GM12873 (cell line): ENCODE data around the gene SYNJ2.

ENCODE experiments used
- TF ChIP-seq, protein P1 (sequence below): IDR thresholded peaks from 2 replicates; pipeline ENCODE4 v1.5.1; 2012; ENCODE audit warnings: low read depth, mild to moderate bottlenecking, moderate library complexity, low read length, control low read depth; ENCODE audit not compliant: insufficient read depth; ENCODE audit errors: missing control alignments

Gene SYNJ2

GRCh38 chr6:157952861-157953351, 28.8 kb upstream of the SYNJ2 start:
- TF ChIP-seq, protein P1, sequence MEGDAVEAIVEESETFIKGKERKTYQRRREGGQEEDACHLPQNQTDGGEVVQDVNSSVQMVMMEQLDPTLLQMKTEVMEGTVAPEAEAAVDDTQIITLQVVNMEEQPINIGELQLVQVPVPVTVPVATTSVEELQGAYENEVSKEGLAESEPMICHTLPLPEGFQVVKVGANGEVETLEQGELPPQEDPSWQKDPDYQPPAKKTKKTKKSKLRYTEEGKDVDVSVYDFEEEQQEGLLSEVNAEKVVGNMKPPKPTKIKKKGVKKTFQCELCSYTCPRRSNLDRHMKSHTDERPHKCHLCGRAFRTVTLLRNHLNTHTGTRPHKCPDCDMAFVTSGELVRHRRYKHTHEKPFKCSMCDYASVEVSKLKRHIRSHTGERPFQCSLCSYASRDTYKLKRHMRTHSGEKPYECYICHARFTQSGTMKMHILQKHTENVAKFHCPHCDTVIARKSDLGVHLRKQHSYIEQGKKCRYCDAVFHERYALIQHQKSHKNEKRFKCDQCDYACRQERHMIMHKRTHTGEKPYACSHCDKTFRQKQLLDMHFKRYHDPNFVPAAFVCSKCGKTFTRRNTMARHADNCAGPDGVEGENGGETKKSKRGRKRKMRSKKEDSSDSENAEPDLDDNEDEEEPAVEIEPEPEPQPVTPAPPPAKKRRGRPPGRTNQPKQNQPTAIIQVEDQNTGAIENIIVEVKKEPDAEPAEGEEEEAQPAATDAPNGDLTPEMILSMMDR: no peak

DNA sequence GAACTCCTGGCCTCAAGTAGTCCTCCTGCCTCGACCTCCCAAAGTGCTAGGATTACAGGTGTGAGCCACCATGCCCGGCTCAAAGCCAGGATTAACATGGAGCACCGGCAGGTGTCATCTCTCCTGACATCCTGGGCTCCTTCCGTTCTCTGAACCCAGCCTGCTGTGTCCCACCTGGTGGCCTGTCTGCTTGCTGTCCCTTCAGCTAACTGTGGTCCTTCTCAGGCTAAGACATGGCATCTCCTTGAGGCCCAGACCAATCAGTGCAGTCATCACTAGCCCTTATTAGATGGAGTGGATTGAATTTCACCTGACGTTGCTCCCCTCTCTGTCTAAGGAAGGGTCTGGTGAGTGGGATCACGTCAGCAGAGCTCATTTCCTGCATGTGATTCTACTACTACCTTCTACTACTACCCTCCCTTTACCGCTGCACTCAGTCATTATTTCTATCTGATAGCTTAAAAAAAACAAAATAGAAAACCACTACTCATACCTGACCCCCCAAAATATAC, 28.0 kb upstream of the SYNJ2 start:
- TF ChIP-seq, protein P1: no peak

GRCh38 chr6:157954150-157955117, 27.2 kb upstream of the SYNJ2 start:
- TF ChIP-seq, protein P1: no peak

GRCh38 chr6:157955675-157956074, 26.0 kb upstream of the SYNJ2 start:
- TF ChIP-seq, protein P1: no peak

DNA sequence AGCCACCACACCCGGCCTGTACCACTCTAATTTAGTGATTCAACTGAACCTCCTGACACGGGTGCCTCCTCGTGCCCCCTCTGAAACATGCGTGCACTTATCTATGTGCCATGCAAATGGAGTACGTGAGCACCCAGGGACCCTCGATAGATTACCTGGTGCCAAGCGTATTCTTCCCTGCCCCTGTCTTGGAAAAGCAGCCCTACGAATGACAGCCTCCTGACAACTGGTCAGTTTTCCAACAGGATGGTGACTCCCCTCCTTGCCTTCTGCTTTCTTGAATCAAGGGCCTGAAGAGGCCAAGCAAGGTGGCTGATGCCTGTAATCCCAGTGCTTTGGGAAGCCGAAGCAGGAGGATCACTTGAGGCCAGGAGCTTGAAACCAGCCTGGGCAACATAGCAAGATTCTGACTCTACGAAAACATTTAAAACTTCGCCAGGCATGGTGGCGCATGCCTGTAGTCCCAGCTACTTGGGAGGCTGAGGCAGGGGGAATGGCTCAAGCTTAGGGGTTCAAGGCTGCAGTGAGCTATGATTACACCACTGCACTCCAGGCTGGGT, 25.4 kb upstream of the SYNJ2 start:
- TF ChIP-seq, protein P1: no peak

GRCh38 chr6:157959451-157960227, 22.0 kb upstream of the SYNJ2 start:
- TF ChIP-seq, protein P1: no peak
